ENCODE measurements around the gene EMP2. TPM values are rescaled to one million over a fixed set of nuclear protein-coding genes. Genes with fewer than 3 reads are reported as not detected.
"Not testable (repeated sequence)": the region's sequence is repeated elsewhere in the genome, so short reads cannot be mapped to it uniquely, and the experiment has no call there.

EMP2 gene
- total RNA-seq, 1 experiment from 2014 or later = 41.7 TPM

- DNase-seq (ENCODE audit: low spot score) = peak; percentile 77
Observed at GRCh38 chr16:10578474-10579316, 1.7 kb downstream of the EMP2 start.

- DNase-seq (ENCODE audit: low spot score) = peak; percentile 22
Observed at GRCh38 chr16:10577305-10578202, 2.8 kb downstream of the EMP2 start.

GRCh38 chr16:10576390-10577304 is 3.8 kb downstream of the EMP2 start:
- no peak for DNase-seq (ENCODE audit: low spot score)

GRCh38 chr16:10575506-10576130 is 4.8 kb downstream of the EMP2 start:
- DNase-seq (ENCODE audit: low spot score) = no peak

GRCh38 chr16:10572611-10573010 is 7.8 kb downstream of the EMP2 start:
- DNase-seq (ENCODE audit: low spot score) = no peak

- no peak for DNase-seq (ENCODE audit: low spot score)
Observed at GRCh38 chr16:10571354-10571753, 9.0 kb downstream of the EMP2 start.

- no peak for DNase-seq (ENCODE audit: low spot score)
Observed at GRCh38 chr16:10569621-10570020, 10.8 kb downstream of the EMP2 start.

GRCh38 chr16:10566613-10567012 is 13.8 kb downstream of the EMP2 start:
- peak; percentile 24 for DNase-seq (ENCODE audit: low spot score)

- DNase-seq (ENCODE audit: low spot score) = no peak
Observed at GRCh38 chr16:10565167-10565566, 15.2 kb downstream of the EMP2 start.

GRCh38 chr16:10564591-10564990 is 15.8 kb downstream of the EMP2 start:
- DNase-seq (ENCODE audit: low spot score) = no peak

GRCh38 chr16:10562361-10562899 is 18.0 kb downstream of the EMP2 start:
- DNase-seq (ENCODE audit: low spot score) = no peak

- no peak for DNase-seq (ENCODE audit: low spot score)
Observed at GRCh38 chr16:10561425-10561824, 19.0 kb downstream of the EMP2 start.

- no peak for DNase-seq (ENCODE audit: low spot score)
Observed at GRCh38 chr16:10561001-10561400, 19.4 kb downstream of the EMP2 start.

GRCh38 chr16:10559792-10560191 is 20.6 kb downstream of the EMP2 start:
- DNase-seq (ENCODE audit: low spot score) = not testable (repeated sequence)

GRCh38 chr16:10558746-10559641 is 21.4 kb downstream of the EMP2 start:
- peak; percentile 66 for DNase-seq (ENCODE audit: low spot score)

GRCh38 chr16:10558305-10558704 is 22.1 kb downstream of the EMP2 start:
- peak; percentile 49 for DNase-seq (ENCODE audit: low spot score)

- no peak for DNase-seq (ENCODE audit: low spot score)
Observed at GRCh38 chr16:10557750-10558149, 22.6 kb downstream of the EMP2 start.

- DNase-seq (ENCODE audit: low spot score) = no peak
Observed at GRCh38 chr16:10556236-10556635, 24.2 kb downstream of the EMP2 start.

GRCh38 chr16:10554569-10554968 is 25.8 kb downstream of the EMP2 start:
- DNase-seq (ENCODE audit: low spot score) = no peak
